Transverse colon (tissue), 4 donors: Measurements from ENCODE around the gene MYDGF. TPM values are rescaled to one million over a fixed set of nuclear protein-coding genes. Genes with fewer than 3 reads are reported as not detected.

Experiments used
- DNase-seq: peaks from one replicate; pipeline ENCODE4 v3.0.0-alpha.2; 2019
- H3K27ac ChIP-seq, 4 donors: fragments of 200-600 bp; sonication (generic); 2 replicates each; pipeline ENCODE4 v1.5.1; 2016 to 2018; ENCODE audit warnings: inconsistent platforms in 4 of 4
- H3K27me3 ChIP-seq: fragments of 200-600 bp; sonication (generic); 2 replicates; pipeline ENCODE4 v1.5.1; 2017; ENCODE audit warnings: inconsistent platforms
- H3K36me3 ChIP-seq, 4 donors: fragments of 200-600 bp; sonication (generic); 2 replicates each; pipeline ENCODE4 v1.5.1; 2017 to 2019; ENCODE audit warnings: inconsistent platforms in 4 of 4
- H3K4me1 ChIP-seq, 4 donors: fragments of 200-600 bp; sonication (generic); 2 replicates each; pipeline ENCODE4 v1.5.1; 2017 to 2020; ENCODE audit warnings: inconsistent platforms in 4 of 4
- H3K4me3 ChIP-seq, 4 donors: fragments of 200-600 bp; sonication (generic); 1 replicate in 1 of 4; 2 replicates in 3 of 4; pipeline versions ENCODE4 v1.5.1 to v1.6.1; 2017 to 2019; ENCODE audit warnings: inconsistent platforms in 4 of 4
- H3K9me3 ChIP-seq, 2 donors: fragments of 200-600 bp; sonication (generic); 2 replicates each; pipeline ENCODE4 v1.5.1; 2017 to 2019; ENCODE audit warnings: inconsistent platforms in 2 of 2
- CTCF ChIP-seq, 5 experiments: fragments of 200-600 bp in 3 of 5; fragments of 450-650 bp in 2 of 5; sonication (generic) in 3 of 5; IDR thresholded peaks; 1 replicate in 2 of 5; 2 replicates in 3 of 5; pipeline ENCODE4 v1.5.1; 2016 to 2017; ENCODE audit warnings: antibody characterized with exemption in 5 of 5, inconsistent platforms in 3 of 5, mild to moderate bottlenecking in 2 of 5, moderate library complexity in 1 of 5
- EP300 ChIP-seq: sonication (generic); formaldehyde crosslinking; IDR thresholded peaks from one replicate; pipeline ENCODE4 v1.6.1; 2017; ENCODE audit warnings: antibody characterized with exemption, low read depth
- POLR2A ChIP-seq: fragments of 450-650 bp; IDR thresholded peaks from one replicate; pipeline ENCODE4 v1.6.1; 2016; ENCODE audit warnings: antibody characterized with exemption, mild to moderate bottlenecking, moderate library complexity
- POLR2AphosphoS5 ChIP-seq, 3 donors: sonication (generic); formaldehyde crosslinking; IDR thresholded peaks; one replicate each; pipeline ENCODE4 v1.6.1; 2016; ENCODE audit warnings: antibody characterized with exemption in 3 of 3
- WGBS, 2 donors: methylation state at CpG; one replicate each; pipeline ENCODE4 v1.1.5; 2018; ENCODE audit warnings: low coverage in 1 of 2; 5-methylcytosine and 5-hydroxymethylcytosine counted together
- in situ Hi-C, 4 donors: fragments of 200-750 bp; cut with MboI; loops; one replicate each; pipeline versions ENCODE4 v1.15.0 to v1.15.1; 2017; ENCODE audit warnings: low sequenced_read_pairs in 3 of 4, low pct_ligation_motif_present in 1 of 4, low pct_unique_long_range_greater_than_20kb in 1 of 4
- intact Hi-C: fragments of 100-400 bp; cut with DNase I; formaldehyde crosslinking; loops from one replicate; pipeline ENCODE4 v1.15.1; 2023; ENCODE audit warnings: low total_unique reads
- total RNA-seq, 4 donors: library from RNA; depleted of rRNA; stranded (reverse); fragments of >200 nt; gene quantifications; one replicate each; pipeline ENCODE4 v1.1.0, GENCODE V29; 2016

MYDGF gene
- total RNA-seq, 4 donors from 2014 or later, result 3.6 to 44.5 (median 22.0) TPM

GRCh38 chr19:4702764-4703163, 32.6 kb upstream of the MYDGF start:
- WGBS, 2 donors, result 98% methylated on average over 10 of the region's 11 CpGs; no CpG with 5 or more reads in 1 of the 2 donors
- Histone ChIP-seq H3K4me3 (no peak overlapping the region), H3K36me3 (peaks cover 0 to 52% (median 22%) of the 10 kb centered on the region in 4 donors), H3K9me3 (no peaks in the 10 kb centered on the region), H3K4me1 (peaks cover 0 to 14% (median 10%) of the 10 kb centered on the region in 4 donors), H3K27ac (no peak overlapping the region), H3K27me3 (no peaks in the 10 kb centered on the region)
- intact Hi-C loops, result no loop called here
- no peak for DNase-seq
- in situ Hi-C loops, result no loop called here
- no peak for TF ChIP-seq POLR2A
- TF ChIP-seq POLR2AphosphoS5 (IDR thresholded peaks at IDR 0.05), result no peak
- no peak for TF ChIP-seq CTCF (IDR thresholded peaks at IDR 0.05)
- TF ChIP-seq EP300, result no peak

GRCh38 chr19:4701557-4701956, 31.4 kb upstream of the MYDGF start:
- 86% methylated on average over 7 of the region's 8 CpGs; no CpG with 5 or more reads in 1 of the 2 donors for WGBS, 2 donors
- H3K4me1 ChIP-seq, result peaks cover 0 to 9% (median 8%) of the 10 kb centered on the region in 4 donors
- intact Hi-C loops (no loop called here), in situ Hi-C loops (no loop called here)
- H3K27me3 ChIP-seq, result no peaks in the 10 kb centered on the region
- DNase-seq, result no peak
- TF ChIP-seq POLR2AphosphoS5 (IDR thresholded peaks at IDR 0.05), result no peak
- no peak overlapping the region for H3K4me3 ChIP-seq
- H3K36me3 ChIP-seq, result peaks cover 0 to 64% (median 25%) of the 10 kb centered on the region in 4 donors
- no peak overlapping the region for H3K27ac ChIP-seq
- H3K9me3 ChIP-seq, result no peaks in the 10 kb centered on the region

GRCh38 chr19:4700693-4700970, 30.5 kb upstream of the MYDGF start:
- Histone ChIP-seq H3K36me3 (peaks cover 0 to 73% (median 28%) of the 10 kb centered on the region in 4 donors), H3K27ac (no peak overlapping the region), H3K4me3 (no peak overlapping the region), H3K27me3 (no peaks in the 10 kb centered on the region), H3K4me1 (peaks cover 0 to 4% (median 3%) of the 10 kb centered on the region in 4 donors), H3K9me3 (no peaks in the 10 kb centered on the region)
- TF ChIP-seq EP300 (no peak), POLR2AphosphoS5 (IDR thresholded peaks at IDR 0.05) (no peak), CTCF (IDR thresholded peaks at IDR 0.05) (no peak), POLR2A (no peak)
- in situ Hi-C loops, result no loop called here
- 93% methylated on average over 11 of the region's 11 CpGs; no CpG with 5 or more reads in 1 of the 2 donors for WGBS, 2 donors
- intact Hi-C loops, result no loop called here
- no peak for DNase-seq

- no peaks in the 10 kb centered on the region for H3K9me3 ChIP-seq
- WGBS, 2 donors, result 94 to 100% methylated on average over 1 to 33 of the region's 33 CpGs
- H3K36me3 ChIP-seq, result peaks cover 0 to 79% (median 31%) of the 10 kb centered on the region in 4 donors
- DNase-seq, result no peak
- in situ Hi-C loops, result no loop called here
- no peaks in the 10 kb centered on the region for H3K27me3 ChIP-seq
- H3K4me3 ChIP-seq, result no peak overlapping the region
- H3K27ac ChIP-seq, result no peak overlapping the region
- TF ChIP-seq EP300 (no peak), CTCF (IDR thresholded peaks at IDR 0.05) (no peak), POLR2A (no peak), POLR2AphosphoS5 (IDR thresholded peaks at IDR 0.05) (no peak)
- intact Hi-C loops, result loop anchor here (5.0 kb wide), 1 partner anchor 518 kb away; the partner anchor contains the start of genes ANKRD24 and SIRT6
- peaks cover 0 to 4% (median 0%) of the 10 kb centered on the region in 4 donors for H3K4me1 ChIP-seq
Observed at GRCh38 chr19:4699826-4700692, 29.9 kb upstream of the MYDGF start.
